ENCODE results near the gene CIZ1.

Gene CIZ1

GRCh38 chr9:128218518-128219389, 27.4 kb upstream of the CIZ1 start:
- peak overlapping the region; percentile 44; the same call in 1 of the 2 replicates for H3K4me3 ChIP-seq (ENCODE audit: low read length)
- no peak for TF ChIP-seq ZNF274 (IDR thresholded peaks at IDR 0.05; ENCODE audit: low read depth, low read length)

- H3K4me3 ChIP-seq (ENCODE audit: low read length) = peak overlapping the region; percentile 44; the same call in 1 of the 2 replicates
- no peak for TF ChIP-seq ZNF274 (IDR thresholded peaks at IDR 0.05; ENCODE audit: low read depth, low read length)
These were observed 26.8 kb upstream of the CIZ1 start for GRCh38 chr9:128218172-128218517.

GRCh38 chr9:128216781-128217553, 25.6 kb upstream of the CIZ1 start:
- TF ChIP-seq ZNF274 (IDR thresholded peaks at IDR 0.05; ENCODE audit: low read depth, low read length) = no peak
- no peak overlapping the region for H3K4me3 ChIP-seq (ENCODE audit: low read length)

GRCh38 chr9:128215491-128216409, 24.4 kb upstream of the CIZ1 start:
- H3K4me3 ChIP-seq (ENCODE audit: low read length) = no peak overlapping the region
- no peak for TF ChIP-seq ZNF274 (IDR thresholded peaks at IDR 0.05; ENCODE audit: low read depth, low read length)

- TF ChIP-seq ZNF274 (IDR thresholded peaks at IDR 0.05; ENCODE audit: low read depth, low read length) = no peak
- no peak overlapping the region for H3K4me3 ChIP-seq (ENCODE audit: low read length)
These were observed 23.5 kb upstream of the CIZ1 start for GRCh38 chr9:128214571-128215490.

- no peak for TF ChIP-seq ZNF274 (IDR thresholded peaks at IDR 0.05; ENCODE audit: low read depth, low read length)
- no peak overlapping the region for H3K4me3 ChIP-seq (ENCODE audit: low read length)
These were observed 22.6 kb upstream of the CIZ1 start for GRCh38 chr9:128213746-128214497.

- no peak for TF ChIP-seq ZNF274 (IDR thresholded peaks at IDR 0.05; ENCODE audit: low read depth, low read length)
These were observed 20.6 kb upstream of the CIZ1 start for GRCh38 chr9:128211981-128212281.

GRCh38 chr9:128211186-128211980, 20.0 kb upstream of the CIZ1 start:
- no peak for TF ChIP-seq ZNF274 (IDR thresholded peaks at IDR 0.05; ENCODE audit: low read depth, low read length)
- H3K4me3 ChIP-seq (ENCODE audit: low read length) = no peak overlapping the region

More at GRCh38 chr9:128211981-128212281, 20.6 kb upstream of the CIZ1 start:
- H3K4me3 ChIP-seq (ENCODE audit: low read length) = no peak overlapping the region

GRCh38 chr9:128208946-128209669, 17.7 kb upstream of the CIZ1 start:
- TF ChIP-seq ZNF274 (IDR thresholded peaks at IDR 0.05; ENCODE audit: low read depth, low read length) = no peak
- no peak overlapping the region for H3K4me3 ChIP-seq (ENCODE audit: low read length)

- H3K4me3 ChIP-seq (ENCODE audit: low read length) = no peak overlapping the region
- TF ChIP-seq ZNF274 (IDR thresholded peaks at IDR 0.05; ENCODE audit: low read depth, low read length) = no peak
These were observed 17.0 kb upstream of the CIZ1 start for GRCh38 chr9:128208386-128208785.
